Gastroesophageal sphincter (tissue), 3 donors: Measurements from ENCODE around the gene SH3RF1.

Experiments
- CTCF ChIP-seq, 4 experiments: fragments of 200-600 bp in 2 of 4; fragments of 450-650 bp in 2 of 4; sonication (generic) in 1 of 4; IDR thresholded peaks; one replicate each; pipeline ENCODE4 v1.5.1; 2017 to 2019; ENCODE audit warnings: antibody characterized with exemption in 4 of 4, mild to moderate bottlenecking in 2 of 4, moderate library complexity in 2 of 4
- EP300 ChIP-seq: sonication (generic); formaldehyde crosslinking; IDR thresholded peaks from one replicate; pipeline ENCODE4 v1.6.1; 2017; ENCODE audit warnings: antibody characterized with exemption, mild to moderate bottlenecking
- POLR2AphosphoS5 ChIP-seq: sonication (generic); formaldehyde crosslinking; IDR thresholded peaks from one replicate; pipeline ENCODE4 v1.6.1; 2017; ENCODE audit warnings: antibody characterized with exemption

DNA sequence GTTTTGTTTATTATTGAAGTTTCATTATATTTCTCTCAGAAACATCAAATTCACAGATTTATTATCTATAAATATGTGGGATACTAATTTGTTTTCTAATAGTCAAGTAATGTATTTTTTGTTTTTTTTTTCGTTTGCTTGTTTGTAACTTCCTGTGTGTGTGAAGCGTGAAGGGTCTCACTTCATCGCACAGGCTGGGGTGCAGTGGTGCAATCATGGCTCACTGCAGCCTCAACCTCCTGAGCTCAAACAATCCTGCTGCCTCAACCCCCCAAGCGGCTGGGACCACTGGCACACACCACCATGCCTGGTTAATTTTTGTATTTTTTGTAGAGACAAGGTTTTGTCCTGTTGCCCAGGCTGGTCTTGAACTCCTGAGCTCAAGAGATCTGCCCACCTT lies 55.1 kb downstream of the SH3RF1 start:
- TF ChIP-seq POLR2AphosphoS5 = no peak
- TF ChIP-seq CTCF (IDR thresholded peaks at IDR 0.05) = no peak
- TF ChIP-seq EP300 = no peak
